Cerebellar cortex (tissue), 1 donor: ENCODE data around the gene BDH1.

Source experiments
- DNase-seq: peaks from one replicate; pipeline ENCODE4 v3.0.0-alpha.2; 2015; ENCODE audit warnings: low spot score

The BDH1 gene

DNA sequence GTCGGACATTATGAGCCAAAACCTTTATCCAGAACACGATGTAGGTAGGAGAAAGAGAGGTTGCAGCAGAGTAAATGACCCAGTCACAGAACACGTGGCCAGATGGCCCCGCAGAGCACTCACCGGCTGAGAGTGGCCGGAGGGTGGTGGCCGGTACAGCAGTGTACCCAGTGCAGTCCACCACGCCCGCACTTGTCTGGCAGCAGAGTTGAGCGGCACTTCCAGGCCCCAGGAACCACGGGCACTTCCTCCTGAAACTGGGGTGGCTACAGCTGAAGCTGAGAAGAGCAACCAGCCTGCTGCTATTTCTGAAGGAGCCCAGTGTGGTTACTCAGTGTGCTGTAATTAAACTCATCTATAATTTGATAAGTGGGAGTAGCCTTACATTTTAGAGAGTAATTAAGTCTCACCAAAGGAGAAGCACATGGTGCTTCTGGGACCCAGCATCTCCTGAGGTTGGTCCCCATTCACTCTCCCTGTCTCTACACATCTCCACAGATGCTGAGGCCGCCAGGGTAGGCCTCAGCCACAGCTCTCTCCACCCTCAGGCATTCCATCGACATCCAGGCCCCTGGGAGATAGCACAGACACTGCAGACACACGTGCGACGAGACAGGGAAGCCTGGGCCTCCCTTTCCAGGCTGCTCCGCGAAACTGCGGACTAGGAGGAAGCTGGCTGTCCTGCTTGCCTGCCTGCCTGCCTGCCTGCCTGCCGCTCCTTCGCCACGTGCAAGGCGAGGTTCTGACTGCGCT is 49.8 kb downstream of the BDH1 start:
- no peak for DNase-seq

DNA sequence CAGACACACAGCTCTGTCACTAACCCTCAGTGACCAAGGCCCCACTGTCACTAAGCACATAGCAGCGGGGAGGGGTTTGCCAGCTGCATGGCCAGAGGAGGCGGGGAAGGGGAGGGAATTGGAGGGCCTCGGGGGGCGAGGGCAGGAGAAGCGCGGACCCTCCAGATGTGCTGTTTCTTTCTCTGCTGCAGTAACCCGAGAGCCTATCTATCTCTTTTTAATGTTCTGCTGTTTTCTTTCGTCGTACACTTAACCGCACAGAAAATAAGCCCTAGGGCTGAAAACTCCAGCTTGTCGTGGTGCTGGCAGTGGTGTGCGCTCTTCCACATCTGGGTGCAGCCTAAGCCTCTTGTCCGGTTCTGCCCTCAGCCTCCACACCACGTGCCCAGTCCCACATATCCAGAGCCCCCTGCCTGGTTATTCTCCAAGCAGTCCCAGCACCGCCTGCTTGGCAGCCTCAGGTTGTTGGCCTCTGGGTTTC is 51.1 kb downstream of the BDH1 start:
- no peak for DNase-seq

DNA sequence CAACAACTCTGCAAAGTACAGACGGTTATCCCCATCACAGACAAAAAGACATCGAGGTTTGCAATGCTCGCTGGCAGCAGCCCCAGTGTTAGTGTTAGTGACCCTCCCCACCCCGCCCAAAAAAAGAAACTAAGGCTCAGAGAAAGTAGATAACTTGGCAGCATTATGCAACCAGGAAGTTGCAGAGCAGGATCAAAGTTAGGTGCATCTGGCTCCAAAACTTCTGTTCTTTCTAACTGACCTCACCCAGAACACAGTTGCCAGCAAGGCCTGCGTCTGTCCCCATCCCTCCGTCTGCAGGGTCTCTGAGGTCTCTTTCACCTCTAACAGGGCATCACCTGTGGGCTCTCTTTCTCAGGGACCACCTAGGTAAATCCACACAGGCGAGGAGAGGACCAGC is 51.5 kb downstream of the BDH1 start:
- no peak for DNase-seq

DNA sequence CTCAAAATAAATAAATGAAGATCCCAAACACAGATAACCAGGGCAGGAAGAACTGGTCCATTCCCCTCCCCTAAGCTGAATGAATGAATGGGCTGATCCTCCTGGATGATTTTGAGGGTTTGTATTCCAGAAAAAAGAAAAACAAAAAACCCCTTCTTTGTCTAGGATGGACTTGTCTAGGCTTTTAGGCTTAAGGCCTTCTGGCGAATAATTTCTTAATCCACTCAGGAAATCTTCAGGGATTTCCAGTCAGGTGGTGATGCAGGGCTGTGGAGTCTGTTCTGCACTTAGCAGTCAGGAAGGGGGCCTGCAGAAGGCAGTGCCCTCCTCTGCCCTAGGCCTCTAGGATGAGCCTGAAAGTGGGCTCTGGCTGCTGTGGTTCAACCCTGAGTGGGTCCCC is 52.1 kb downstream of the BDH1 start:
- DNase-seq: no peak

DNA sequence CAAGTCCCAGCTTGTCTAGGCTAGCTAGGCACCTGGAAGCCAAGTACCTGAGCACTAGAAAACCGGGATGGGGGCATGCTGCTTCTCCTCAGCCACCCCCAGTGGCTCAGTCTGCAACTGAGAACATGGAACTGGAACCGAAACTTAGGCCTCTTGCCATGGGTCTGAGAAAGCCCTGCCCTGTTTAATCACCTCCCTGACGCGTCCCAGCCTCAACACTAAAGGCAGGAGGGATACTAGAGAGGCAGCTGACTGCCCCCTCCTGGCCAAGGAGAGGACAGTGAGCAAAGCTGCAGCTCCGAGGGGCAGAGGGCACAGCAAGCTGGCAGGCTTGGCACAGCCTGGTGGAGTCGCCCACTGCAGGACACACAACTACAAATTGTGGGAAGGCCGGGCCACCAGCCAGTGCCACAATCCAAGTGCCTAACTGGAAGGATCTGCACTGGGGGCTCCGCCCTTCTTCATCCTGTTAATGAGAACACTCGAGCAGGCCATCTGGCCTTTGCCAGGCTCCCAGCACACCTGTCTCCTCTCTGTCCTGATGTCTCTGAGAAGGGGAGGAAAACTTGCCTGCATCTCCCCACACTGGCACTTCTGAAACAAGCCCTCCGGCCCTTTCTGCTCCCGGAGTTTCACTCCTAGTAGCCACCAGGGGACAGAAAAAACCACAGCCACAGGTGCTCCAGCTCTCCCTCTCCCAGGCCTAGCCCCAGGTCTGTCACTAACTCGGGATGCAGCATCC is 53.7 kb downstream of the BDH1 start:
- peak; percentile 82 for DNase-seq

DNA sequence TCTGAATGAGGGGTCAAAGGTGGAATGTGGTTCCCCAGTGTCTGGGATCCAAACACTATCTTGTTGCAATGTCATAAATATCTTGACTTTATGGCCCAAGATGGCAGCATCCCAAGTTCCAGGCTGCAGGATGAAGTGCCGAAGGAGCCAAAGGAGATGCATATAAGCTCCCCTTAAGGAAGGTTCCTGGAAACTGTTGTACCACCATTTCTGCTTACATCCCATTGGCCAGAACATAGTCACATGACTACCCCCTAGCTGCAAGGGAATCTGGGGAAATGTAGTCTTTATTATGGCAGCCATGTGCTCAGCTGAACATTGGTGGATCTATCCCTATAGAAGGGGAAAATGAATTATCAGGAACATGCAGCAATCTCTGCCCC is 54.3 kb downstream of the BDH1 start:
- peak; percentile 58 for DNase-seq

DNA sequence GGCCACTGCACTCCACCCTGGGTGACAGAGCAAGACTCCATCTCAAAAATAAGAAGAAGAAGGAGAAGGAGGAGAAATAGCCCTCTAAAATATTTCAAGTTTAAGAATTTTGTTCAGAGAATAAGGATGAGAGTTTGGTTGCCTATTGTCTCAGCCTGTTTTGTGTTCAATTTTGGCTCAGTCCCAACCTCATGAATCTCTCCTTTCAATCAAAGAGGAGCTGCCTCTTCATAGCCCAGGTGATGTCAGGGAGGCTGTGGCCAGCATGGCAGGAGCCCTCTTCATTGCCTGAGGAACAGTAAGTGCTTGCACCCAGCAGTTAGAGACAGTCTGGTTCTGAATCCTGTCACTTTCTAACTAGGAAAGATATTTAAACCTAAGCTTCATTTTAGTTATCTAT is 55.0 kb downstream of the BDH1 start:
- no peak for DNase-seq

DNA sequence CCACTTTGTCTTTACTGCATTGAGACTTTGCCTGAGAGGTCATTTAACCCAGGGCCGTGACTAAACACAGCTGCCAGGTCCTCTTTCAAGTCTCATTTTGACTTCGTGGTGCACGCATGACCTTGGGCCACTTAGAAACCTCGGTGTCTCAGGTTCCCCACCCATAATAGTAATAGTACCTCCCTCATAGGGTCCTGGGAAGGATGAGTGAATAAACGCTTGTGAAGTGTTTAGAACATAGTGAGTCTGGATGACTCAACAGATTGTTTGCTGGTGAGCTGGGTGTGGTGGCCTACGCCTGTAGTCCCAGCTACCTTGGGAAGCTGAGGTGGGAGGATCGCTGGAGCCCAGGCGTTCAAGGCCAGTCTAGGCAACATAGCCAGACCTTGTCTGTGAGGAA is 56.3 kb downstream of the BDH1 start:
- no peak for DNase-seq

DNA sequence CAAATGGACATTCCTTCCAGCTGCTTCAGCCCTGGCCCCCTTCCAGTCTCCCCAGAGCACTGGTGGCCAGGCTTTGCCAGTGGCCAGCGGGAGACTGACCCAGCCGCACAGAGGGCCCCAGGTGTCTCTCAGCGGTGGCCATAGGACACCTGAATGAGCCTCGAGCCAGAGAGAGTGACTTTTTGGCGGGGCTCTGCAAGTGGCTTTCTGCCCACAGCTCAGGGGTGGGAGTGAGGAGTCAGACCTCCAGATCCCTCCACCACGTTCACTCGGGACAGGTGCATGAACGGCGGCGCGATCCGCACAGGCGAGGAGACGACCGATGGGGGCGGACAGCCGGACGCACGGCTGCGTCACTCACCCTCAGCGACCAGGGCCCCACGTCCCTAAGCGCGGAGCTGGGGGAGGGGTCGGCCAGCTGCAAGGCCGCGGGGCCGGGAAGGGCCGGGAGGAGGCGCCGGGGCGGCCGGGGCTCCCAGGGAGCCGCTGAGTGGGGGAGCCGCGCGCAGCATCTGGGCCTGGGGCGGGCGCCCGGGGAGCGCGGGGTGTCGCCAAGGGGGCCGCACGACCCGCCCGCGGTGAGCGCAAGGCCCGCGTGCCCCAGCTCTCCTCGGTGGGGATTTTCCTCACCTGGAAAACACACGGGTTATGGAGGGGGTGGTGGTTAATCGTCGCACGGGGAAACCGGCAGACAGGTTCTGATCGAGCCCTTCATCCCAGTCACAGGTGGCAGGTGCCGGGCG is 57.1 kb downstream of the BDH1 start:
- DNase-seq: no peak

DNA sequence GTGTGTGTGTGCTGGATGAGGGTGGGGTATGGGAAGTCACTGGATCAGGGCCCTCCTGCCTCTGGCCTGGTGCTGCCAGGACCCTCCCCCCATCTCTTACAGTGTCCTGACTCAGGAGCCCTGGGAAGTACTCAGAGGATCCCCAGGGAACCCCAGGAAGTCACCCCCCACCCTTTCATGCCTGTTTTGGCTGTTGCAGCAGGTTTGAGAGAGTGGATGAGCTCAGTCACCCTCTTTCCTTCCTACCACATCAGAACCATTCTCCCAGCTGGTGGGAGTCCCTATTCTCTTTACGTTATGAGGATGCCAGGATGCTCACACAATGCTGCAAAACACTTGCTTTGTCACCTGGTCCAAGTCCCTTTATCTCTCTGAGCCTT is 59.0 kb downstream of the BDH1 start:
- no peak for DNase-seq

DNA sequence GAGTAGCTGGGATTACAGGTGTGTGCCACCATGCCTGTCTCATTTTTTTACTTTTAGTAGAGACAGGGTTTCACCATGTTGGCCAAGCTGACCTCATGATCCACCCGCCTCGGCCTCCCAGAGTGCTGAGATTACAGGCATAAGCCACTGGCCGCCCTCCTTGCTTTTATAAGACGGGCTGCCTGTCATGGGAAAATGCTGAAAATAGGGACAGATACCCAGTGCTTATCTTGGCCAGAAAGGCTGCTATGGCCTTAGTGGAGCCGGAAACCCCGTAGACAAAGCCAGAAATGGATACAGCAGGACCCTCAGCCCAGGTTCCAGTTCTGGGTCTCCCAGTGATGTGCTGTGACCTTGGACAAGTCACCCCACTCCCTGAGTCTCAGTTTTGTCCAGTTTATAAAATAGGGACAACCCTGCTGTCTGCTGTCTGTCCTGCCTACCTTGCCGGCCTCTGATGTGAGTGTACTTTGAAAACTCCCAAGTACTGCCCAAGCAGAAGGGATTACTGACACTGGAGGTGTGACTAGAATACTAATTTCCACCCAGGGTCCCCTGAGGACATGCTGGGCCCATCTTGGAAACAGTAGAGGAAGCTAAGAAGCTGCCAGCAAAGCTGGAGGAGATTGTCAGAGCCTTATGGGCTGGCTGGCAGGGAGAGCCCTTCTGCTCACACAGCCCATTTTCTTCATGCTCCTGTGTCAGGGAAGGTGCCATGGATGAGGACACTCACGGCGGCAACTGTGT is 59.6 kb downstream of the BDH1 start:
- DNase-seq: no peak

DNA sequence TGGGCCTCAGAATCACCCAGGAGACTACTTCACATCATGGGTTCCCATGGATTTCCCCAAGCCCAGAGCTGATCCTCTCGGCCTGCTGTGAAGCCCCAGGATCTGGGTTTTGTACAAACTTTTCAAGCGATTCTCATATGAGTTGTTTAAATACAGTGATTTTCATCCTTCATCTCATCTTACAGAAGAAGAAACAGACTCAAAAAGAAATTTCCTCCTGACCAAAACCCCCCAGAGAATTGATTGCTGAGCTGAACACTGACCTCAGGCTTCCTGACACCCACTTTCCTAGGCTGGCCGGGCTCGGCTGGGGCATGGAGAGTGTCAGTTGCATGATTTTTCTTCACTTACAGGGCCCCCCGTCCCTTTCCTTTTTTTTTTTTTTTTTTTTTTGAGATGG is 60.3 kb downstream of the BDH1 start:
- DNase-seq: no peak

DNA sequence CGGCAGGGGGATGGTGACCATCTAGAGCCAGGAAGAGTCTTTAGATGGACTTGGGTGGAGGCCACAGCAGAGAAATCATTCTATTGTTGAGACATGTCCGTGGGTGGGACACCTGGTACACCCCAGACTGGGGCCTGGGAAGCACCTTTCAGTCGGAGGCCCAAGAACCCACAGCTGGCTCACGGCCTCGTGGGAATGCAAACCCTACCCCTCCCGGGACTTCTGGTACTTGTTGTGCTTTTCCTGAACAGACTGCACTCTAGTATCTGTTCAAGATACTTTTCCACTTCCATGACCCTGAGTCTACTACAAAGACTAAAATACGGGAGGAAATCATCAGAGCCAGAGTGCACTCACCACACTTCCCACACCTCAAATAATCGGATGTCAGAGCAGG is 60.7 kb downstream of the BDH1 start:
- no peak for DNase-seq

DNA sequence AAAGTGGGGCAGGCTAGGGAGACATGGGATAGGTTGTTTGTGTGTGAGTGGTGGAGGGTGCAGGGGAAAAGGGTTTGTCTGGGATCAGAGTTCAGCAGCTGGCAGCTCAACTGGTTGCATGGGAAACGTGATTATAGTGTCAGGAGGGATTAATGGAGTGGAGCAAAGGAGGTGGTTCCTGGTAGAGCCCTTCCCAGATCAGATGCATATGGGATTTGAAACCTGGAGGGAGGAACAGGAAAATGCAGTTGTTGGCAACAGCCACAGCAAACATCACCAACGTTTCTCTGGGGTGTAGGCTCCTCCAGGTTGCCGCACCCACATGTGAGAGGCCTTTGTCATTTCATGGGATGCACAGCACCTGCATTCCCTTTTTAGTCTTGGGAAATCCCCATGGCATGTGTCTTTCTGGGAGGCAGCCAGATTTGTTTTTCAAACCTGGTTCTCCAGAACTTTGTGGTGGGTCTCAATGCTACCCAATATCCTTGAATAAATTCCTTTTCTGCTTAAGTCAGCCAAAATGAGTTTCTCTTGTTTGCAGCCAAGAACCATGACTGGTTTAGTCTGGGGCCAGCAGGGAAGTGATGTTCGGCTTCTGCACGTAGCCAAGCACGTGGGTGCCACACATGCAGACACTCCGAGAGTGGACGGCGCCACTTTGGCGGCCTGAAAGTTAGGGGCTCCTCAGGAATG is 61.3 kb downstream of the BDH1 start:
- no peak for DNase-seq

DNA sequence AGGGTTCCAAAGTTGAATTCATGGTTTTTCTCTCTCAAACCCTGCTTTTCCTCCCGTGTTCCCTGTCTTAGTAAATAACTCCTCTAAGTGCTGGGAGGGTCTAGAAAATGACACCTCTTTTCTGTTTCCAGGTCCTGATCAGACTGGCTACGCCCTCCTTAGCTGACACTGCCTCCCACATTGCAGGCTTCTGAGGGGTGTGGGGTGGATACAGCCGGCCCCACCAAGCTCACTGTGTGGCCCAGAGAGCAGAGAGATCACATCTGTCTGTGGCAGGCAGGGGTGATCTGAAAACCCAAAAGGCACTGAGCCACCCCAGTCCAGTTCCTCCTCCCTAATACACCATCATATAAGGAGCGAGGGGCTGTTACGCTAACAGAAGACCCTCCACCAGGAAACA is 62.7 kb downstream of the BDH1 start:
- no peak for DNase-seq

DNA sequence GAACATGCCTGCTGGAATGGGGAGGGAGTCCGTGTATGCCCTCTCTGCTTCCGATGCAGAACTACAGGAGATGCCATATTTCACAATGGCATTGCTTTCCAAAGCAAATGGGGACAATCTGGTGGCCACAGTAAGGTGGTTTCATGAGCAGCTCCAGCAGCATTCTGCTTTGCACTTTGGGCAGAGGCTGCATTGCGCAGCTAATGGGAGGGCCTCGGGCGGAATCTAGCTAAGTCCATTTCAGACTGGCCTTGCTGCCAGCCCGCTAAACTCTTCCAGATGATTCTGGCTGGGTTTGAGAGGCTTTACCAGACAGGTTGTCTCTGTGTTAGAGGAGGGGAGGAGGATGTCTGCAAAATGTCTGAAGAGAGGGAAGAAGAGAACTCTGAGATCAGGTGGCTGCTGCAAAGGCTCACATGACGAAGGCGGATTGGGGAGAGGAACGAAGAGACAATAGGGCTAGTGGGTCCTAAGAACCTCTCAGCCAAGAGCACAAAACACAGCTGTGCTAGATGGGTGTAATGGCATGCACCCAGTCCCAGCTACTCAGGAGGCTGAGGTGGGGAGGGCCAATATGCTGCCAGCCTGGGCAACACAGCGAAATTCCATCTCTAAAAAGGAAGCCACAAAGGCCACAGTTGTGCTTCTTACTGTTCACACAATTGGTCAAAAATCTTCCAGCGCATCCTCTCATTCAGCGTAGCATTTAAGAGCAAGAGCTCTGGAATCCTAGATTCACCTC is 63.7 kb downstream of the BDH1 start:
- DNase-seq: no peak

DNA sequence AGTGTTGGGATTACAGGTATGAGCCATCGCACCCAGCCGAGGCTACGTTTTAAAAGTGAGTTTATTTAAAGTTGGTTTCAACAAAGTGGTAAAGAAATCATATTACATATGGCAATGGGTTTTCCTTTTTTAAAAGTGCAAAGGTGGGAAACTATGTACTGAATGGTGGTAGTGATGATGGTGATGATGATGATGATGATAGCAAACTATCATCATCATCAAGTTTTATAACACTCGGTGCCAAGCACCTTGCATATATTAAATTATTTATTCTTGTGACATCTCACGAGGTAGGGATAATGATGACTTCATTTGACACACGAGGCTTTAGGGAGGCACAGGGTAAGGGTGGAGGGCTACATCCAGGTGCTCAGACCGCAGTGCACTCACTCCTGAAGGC is 64.3 kb downstream of the BDH1 start:
- DNase-seq: no peak

DNA sequence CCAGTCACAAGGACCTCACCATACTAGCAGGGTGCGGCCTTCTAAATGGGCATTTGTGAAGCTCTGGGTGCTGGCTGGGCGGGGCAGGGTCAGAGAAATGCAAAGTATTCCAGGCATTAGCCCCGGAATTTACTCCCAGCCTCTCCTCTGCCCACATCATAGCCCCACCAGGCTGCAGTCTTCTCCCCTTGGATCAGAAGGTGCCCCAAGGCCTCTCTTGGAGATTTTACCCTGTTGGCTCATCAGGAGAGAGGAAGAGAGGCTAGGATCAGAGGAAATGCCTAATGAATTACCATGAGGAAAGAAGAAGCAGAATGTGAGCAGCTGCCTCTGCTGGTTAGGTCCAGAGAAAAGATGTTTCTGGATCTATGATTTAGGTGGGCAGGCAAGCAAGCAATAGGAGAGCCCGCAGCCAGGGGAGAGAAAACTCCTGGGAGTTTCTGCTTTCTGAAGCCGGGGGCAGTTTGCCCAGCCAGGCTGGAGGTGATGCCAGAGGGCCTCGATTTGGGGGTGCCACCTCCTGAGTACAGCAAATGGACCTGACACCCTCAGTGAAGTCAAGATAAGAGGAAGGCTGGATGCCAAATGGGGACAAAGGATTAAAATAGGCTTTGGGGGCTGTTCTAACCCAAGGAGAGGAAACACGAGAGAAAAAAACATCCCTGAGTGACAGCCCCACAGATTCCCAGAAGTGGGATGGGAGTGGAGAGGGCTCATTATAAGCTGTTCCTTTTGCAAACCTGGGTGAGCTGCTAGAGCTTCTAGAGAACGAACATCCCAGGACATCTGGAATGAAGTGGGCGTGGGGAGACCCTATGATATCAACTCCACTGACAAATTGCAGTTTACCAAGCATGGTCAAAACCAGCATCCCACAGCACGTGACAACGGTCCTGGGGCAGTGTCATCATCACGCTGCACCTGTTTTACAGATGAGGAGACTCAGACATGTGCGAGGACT is 65.4 kb downstream of the BDH1 start:
- DNase-seq: no peak

DNA sequence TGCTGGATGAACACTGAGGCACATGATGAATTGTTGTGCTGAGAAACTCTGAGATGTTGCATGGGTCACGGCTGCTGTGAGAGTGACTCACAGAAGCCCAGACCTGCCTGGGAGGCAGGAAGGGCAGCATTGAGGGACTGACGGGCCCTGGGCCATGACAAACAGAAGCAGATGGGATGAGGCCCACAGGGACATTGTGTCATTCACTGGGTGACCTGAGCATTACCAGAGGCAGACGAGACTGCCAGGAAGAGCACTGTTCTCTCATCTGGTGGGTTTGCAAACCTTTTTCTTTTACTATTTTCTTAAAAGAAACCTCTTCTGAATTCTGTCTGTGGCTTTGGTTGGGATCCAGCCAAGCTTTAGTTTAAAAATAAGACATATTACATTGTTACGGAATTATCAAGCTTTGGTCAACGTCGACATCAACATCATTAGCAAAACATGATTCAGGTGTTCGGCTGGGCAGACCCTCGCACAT is 67.8 kb downstream of the BDH1 start:
- no peak for DNase-seq

DNA sequence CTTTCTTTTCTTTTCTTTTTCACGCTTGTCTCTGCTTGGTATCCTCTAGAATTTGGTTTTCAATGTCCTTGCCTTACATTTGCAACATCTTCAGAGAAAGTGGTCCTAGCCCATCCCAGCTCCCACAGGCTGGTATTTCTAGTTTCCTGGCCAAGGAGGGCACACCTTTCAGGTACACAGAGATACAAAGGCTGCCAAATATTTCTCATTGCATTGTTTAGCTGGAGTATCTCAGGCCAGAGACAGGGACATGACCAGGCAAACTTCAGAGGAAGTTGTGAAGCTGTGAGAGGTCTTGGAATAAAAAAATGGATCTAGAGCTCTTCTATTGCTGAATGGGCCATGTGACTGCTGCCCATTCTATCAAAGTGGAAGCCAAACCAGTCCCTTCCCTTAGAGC is 68.9 kb downstream of the BDH1 start:
- no peak for DNase-seq
